HG03097 (cell line): Measurements from ENCODE around the gene CFAP45.

Experiments used
- ATAC-seq: cut with Tn5 transposase; IDR thresholded peaks from one replicate; pipeline ENCODE4 v1.9.1; 2021; ENCODE audit not compliant: unreplicated experiment, low FRiP score

CFAP45 gene

DNA sequence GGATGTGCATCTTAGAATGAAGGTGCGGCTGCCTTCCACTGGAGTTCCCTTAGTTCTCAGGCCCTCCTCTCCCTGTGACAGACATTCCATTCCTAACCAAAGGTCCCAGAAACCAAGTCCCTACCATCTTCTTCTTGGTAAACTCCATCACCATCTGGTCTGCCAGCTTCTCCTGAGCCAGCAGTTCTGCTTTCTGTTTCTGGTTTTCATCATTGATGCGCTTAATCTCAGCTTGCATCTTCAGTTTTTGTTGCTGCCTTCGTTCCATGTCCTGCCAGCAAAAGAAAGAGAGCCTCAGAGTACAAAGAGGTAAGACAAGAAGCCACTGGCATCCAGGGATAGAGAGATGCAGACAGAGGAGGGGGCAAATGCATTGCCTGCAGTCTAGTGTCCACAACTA is 19.5 kb downstream of the CFAP45 start:
- no peak for ATAC-seq

DNA sequence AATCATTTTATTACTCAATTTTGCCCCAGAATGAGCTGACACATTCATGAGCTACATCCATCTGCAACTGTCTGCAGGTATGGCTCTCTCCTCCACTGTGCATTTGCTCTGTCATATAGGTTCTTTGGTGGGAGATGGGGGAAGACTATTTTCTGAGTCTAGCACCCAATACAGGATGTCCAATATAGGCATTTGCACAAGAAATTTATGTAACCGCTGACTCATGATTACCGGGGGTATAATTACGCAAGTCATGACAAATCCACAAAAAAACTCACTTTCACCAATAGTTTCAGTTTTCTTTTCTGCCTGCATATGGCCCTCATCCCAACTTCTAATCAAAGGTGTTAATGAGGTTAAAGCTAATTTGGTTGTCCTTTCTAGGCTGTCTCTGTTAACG is 20.0 kb downstream of the CFAP45 start:
- no peak for ATAC-seq

DNA sequence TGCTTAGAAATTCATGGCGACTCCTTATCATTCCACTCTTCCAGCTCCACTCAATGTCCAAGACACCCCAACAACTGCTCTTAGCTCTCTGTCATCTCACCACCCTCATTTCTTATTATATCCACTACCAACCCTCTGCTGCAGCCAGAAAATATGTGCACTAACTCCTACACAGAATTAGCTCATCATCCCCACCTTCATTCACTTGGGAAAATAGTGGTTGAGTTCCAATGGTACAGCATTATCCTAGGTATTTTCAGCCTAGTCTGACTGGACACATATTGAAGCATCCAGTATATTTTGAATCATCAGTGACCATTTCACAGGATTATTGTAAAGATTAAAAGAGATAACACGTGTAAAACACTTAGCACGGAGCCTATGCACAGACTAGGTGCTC is 20.8 kb downstream of the CFAP45 start:
- ATAC-seq: no peak

DNA sequence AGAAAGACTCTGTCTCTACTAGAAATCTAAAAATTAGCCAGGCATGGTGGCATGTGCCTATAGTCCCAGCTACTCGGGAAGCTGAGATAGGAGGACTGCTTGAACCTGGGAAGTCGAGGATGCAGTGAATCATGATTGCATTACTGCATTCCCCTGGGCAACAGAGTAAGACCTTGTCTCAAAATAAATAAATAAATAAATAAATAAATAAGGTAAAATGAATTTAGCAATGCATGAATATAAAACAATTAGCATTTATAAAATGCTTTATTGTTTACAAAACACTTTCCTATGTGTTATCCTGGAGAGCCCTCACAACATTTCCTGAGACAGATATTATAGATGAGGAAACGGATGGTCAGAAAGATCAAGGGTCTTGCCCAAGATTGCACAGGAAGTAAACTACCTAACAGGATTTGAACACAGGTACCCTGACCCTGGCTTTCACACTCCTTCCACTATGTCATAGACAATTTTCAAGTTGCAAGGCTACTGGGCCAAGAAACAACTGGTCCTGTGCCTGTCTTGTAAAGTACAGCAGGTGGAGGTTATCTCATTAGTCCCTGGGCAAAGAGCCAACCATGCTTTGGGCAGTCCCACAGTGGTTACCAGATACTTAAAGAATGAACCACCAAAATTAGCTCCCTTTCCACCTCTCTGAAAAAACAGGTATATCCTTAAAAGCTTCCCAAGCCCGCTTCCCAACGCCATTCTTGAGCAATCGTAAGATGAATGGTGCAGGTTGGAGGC is 22.1 kb downstream of the CFAP45 start:
- ATAC-seq: no peak

DNA sequence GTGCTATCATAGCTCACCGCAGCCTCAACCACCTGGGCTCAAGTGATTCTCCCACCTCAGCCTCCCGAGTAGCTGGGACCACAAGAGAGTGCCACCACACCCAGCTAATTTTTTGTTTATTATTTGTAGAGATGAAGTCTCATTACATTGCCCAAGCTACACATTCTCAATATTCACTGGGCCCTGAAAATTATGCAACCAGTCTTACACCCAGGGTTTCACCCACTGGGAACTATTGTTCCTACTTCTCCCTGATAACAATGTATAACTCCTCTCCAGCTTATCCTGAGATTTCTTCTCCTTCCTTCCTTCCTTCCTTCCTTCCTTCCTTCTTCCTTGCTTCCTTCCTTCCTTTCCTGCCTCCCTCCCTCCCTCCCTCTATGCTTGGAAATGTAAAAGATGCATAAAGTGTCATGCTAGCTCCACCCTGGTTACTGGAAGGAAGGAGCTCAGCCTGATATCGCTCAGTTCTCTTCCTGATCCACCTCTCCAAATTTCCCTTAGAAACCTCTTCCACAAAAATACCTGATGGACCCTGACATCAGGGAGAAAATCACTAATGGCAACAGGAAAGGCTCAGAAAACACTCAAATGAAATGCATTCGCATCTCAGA is 26.3 kb downstream of the CFAP45 start:
- no peak for ATAC-seq

DNA sequence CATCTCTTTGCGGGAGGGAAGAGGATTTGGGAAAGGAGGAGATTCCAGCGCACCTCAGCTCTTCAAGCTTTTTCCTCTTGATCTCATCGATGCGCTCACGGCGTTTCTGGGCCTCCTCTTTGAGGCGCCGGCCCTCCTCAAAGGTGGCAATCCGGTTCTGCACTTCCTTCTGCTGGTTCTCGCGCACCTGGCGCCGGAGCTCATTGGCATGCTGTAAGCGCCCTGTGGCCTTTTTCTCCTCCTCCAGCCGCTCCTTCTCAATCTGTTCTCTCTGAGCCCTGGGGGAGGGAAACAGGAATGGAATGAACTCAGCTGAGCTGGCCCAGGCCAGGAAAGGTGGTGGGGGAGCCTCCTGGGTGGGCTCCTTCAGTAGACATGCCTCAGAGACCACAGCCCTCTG is 27.1 kb downstream of the CFAP45 start:
- no peak for ATAC-seq

DNA sequence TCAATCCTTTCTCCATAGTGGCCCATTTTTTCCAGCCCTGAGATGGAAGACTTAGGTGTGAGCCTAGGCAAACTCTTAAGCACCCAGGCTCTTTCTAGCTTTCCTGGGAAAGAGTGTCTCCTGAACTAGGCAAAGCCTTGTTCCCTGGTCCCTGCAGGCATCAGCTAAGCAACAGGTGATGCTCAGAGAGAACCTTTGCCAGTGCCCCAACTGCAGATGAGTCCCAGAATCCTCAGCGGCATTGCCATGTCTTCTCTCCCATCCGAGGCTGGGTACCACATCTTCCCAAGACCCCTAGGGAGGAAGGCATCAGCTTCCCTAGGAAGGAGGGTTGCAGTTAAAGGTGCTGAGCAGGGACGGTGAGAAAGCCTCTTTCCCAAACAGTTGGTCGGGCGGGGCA is 29.3 kb downstream of the CFAP45 start:
- no peak for ATAC-seq

DNA sequence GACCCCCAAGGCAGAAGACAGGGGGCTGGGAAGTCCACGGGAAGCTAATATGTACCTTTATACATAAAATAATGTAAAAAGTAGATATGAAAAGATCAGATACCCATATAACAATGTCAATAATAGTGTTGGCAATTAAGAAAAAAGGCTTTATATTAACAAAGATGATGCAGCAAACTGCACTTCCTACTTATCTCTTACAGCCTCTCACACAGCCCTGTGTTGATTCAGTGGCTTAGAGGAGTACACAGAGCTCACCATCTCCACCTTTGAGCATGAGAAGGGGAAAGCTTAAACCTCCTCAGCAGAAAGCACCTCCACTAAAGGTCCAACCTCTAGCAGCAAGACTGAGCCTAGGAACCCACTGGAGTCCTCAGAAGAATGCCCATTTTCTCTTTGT is 30.4 kb downstream of the CFAP45 start:
- no peak for ATAC-seq

DNA sequence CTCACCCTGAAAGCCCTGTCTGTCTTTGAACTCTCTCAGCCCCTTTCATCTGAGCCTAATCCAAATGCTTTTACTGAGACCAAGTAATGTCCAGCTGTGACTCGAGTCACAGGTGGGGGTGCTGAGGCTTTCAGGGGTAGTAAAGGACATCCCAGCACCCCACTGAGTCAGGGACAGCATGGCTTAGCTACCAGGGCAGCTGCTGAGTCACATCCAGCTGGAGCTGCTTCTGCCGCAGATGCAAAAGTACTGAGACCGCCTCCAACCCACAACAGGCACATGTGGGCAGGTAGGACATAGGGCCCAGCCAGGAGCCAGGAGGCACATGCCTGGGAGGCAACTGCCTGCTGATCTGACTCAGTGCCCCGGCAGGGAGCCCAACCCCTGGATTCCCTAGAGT is 30.8 kb downstream of the CFAP45 start:
- no peak for ATAC-seq

DNA sequence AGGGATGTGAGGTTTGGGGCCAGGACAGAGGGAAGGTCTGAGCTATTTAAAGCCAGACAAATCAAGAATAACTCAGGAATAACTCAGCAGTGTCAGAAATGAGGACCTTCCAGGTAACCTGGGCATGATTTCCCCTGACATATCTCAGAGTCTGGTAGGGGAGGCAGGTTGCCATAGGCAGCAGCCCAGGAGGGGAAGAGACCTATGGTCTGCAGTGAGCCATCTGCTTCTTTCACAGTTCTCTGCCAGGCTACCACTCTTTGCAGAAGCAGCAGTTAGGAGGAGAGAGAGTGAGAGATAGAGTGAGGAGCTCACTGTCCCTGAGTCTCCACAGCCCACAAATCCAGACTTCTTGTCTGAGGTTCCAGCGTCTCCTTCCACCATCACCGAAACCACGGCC is 31.2 kb downstream of the CFAP45 start:
- ATAC-seq: no peak

DNA sequence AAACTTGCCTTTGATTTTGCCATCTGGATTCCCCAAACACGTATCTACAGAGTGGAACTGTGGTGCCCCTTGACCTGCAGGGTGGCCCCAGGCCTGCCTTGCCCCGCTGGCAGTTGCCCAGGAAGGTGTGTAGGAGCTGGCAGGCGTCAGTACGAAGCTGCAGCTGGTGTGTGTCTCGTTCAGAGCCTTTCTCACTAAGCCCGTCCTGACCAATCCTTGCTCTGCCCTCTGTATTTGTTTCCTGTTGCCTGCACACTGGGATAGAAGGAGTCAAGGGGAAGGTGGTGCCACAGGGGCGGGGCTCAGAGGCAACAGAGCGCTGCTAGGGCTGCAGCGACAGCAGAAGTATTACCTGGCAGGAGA is 32.3 kb downstream of the CFAP45 start:
- no peak for ATAC-seq

DNA sequence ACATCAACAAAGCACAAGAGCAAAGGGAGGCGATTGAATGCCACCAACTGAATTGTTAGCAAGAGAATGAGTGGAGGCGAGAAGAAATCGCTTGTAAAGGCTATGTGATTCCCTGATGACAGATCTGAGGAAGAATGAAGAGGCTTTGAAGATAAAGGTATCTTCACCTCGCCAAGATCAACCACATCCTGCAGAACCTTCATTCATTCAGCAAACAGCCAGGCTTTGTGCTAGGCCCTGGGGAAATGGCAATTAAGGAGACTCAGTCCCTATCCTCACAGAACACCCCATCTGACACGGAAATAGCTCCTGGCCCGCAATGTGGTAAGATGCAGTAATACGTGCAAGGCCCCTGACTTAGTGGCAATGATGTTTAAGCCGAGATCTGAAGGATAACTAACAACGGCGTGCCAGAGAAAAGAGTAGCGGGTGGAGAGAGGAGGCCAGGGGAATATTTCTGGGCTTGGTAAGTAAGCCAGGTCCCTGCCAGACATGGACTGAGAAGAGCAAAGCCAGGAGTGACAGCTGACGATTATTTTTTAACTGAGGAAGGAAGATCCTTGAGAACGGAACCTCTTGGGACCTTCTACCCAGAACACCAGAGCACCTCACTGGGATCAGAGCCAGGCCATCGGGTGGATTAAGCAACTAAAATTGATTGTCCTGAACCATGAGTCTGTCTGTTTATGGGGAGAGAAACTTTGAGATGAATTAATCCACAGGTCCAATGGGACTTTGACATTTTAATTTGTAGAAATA is 32.9 kb downstream of the CFAP45 start:
- ATAC-seq: no peak

DNA sequence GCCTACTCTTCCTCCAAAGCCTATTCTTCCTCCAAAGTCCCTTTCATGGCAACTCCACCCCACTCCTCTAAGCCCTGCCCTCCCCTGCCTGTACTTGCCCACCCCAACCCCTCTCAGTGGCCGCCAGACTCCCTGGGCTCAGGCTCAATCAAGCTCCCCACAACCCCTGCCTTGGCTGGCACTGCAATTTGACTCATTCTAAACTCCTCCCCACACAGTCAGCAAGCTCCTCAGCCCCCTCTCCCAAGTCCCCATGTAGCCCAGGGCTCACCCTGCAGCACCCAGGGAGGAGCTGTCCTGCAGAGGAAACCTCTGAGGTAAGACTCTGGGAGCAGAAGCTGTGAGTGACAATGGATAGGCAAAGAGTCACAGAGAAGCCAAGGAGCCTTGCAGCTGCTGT is 33.9 kb downstream of the CFAP45 start:
- ATAC-seq: no peak

DNA sequence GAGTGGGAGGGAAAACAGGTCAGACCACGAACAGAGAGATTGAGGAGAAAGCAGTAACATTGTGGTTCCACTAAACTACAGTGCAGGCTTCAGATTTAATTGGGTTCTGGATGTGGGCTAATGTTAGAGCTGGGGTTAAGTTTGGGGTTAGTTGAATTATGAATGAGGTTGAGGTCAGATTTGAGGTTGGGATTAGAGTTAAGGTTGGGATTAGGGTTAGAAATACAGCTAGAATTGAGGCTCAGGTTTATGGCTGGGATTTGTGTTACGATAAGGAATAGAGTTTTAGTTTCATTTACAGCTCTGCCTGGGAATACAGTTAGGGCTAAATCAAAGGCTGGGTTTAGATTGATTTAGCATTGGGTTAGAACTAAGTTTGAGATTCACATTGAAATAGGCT is 35.7 kb downstream of the CFAP45 start:
- no peak for ATAC-seq

DNA sequence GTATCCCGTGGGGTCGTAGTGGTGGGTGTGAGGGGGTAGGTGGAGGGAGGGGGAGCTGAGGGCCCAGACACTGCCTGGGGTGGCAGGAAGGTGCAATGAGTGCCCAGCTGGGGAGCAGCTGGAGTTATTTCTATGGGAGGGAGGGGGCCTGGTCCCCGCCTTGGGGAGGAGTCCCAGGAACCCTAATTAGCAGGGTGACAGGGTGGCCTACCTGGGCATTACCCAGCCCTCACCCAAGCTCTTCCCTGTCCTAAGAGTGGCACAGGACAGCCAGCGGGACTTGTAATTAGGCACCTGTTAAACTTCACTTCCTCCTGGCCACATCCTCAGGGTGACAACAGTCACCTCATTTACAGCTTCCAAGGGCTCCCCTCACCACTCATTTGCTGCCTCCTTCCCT is 37.4 kb downstream of the CFAP45 start, which contains the start of gene VSIG8:
TSS of gene VSIG8 (minus strand) at position 101 of the 400 bp plus-strand sequence. CDS start 136 bp downstream, outside the sequence.
- ATAC-seq: no peak

DNA sequence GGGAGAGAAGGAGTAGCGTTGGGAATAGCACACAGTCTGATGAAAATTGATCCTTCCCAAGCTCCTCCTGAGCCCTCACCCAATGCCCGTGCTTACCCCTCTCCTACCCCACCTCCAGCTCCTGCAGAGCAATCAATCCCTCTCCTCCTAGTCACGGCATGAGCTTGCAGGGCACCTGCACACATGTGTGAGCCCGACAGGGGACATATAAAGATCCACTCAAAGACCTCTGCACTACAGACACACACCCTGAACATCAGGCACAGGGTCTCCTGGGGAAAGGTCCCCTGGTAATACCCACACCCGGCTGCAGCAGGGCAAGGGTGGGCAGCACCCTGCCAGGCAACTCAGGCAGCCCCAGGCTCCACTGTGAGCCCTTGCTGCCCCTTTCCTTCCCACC is 37.9 kb downstream of the CFAP45 start:
- no peak for ATAC-seq

DNA sequence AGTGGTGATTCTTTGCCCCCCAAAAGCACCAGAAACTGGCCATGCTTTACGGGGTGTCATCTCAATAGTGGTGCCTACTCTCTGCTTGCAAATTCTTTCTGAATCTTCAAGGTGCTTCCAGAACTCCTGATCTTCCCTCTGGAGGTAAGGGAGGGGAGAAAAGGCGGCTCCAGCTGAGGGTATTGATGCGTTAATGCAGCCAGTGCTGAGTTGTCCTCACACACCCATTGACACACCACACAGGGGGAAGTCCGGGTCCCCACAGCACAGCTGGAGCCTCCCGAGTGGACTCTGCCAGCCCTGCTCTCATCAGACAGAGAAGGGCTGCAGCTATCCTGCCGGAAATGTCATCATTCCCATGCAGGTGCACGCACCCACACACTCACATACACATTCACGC is 38.7 kb downstream of the CFAP45 start:
- no peak for ATAC-seq

DNA sequence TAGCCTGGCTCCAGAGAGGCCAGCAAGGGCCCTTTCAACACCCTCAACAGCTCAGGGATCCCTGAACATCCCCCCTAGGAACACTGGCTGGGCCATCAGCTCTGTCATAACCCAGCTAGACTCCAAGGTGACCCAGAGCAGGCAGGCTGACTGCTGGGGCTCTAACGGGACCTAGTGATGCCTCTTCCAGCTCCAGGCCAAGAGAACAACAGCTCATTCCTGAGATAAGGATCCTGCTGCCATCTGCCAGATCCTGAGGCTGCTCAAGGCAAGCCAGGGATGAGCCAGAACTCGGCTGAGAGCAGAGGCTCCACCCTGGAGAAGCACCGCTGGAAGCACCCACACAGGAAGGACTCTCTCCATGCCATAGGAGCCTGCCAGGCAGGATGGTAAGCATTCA is 39.5 kb downstream of the CFAP45 start:
- ATAC-seq: no peak

DNA sequence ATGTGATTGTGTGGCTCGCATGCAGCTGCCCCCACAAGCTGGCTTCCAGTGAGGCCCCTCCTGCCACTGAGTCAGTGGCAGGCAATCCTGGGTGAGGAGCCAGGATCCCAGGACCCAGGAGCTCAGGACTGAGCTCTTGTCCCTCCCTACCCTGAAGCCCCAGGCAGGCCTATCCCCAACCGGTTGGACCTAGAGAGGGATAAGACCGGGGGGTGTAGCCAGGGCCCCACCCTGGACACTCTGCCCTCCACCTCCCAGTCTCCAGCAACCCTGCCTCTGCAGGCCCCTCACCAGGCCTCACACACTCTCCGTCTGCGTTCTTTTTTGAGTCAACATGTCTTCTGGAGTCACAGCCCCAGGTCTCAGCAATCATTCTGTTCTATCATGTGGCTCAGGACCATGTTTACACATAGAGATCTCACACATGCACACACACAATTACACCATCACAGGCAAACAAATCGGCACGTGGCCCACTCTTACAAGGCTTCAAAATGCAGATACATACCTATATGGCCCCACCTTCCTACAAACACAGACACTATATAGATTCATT is 40.1 kb downstream of the CFAP45 start:
- no peak for ATAC-seq

DNA sequence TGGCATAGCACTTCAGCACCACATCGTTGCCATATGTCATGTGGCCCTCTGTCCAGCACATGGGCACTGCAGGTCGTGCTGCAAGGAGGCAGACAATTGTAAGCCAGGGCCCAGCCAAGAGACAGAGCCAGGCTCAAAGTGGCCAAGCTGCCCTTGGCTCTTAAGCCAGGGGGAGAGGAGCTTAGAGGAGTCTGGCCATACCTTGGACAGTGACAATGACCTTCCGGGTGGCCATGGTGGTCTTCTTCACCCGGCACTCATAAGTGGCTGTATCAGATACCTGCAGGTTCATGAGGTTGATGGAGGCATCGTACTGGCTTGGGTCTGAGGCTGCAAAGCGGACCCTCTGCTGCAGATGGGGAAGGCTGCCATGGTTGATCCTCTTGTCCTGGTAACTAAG is 42.1 kb downstream of the CFAP45 start:
- ATAC-seq: no peak

DNA sequence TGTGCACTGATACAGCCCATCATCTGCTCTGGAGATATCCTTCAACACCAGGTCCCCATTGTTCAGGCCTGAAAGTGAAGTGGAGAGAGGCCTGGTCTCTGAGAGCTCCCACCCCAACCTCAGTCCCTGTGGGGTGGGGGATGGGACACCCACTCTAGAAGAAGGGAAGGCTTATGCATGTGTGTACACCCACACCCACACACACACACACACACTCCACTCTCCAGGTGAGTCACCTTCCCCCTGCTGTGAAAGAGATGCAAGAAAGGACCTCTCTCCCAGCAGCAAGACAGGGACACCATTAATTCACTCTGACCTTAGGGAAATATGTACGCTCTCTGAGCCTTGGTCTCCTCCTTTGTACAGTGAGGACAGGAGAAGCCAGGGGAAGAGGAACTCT is 43.4 kb downstream of the CFAP45 start:
- no peak for ATAC-seq

DNA sequence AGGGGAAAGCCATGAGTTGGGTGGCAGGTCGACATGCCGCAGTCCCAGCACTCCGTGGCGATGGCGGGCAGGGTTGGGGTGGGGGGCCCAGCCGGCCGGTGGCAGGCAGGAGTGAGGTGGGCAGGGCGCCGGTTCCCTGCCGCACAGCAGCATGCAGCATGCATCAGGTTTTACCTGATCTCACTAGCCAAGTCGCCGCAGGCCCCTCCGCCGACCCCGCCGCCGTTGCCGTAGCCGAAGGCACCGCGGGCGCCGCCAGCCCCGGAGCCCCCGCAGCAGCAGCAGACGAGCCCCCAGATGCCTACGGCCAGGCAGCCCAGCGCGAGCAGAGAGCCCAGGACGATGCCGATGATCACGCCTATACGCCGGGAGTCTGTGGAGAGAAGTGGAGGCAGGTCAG is 44.3 kb downstream of the CFAP45 start:
- no peak for ATAC-seq
